HepG2 (cell line): ENCODE data around the gene PTH1R. TPM values are rescaled to one million over a fixed set of nuclear protein-coding genes. Genes with fewer than 3 reads are reported as not detected.

Experiments used
- ATAC-seq: fragments of 200-7000 bp; cut with Tn5 transposase; 3 replicates; pipeline ENCODE4 v1.9.1; 2020; ENCODE audit warnings: mild to moderate bottlenecking, moderate library complexity
- BruUV-seq: library from RNA; stranded (reverse); fragments of 400-500 nt; replicated peaks from 2 replicates; lab custom pipeline; 2021; lab: Mats Ljungman, UMichigan
- CTCF ChIA-PET: fragments of 300-600 bp; formaldehyde crosslinking; extraction: SDS; loops from one replicate; lab custom pipeline; 2021; ENCODE audit warnings: low total read pairs, inconsistent platforms, low intra/inter-chr PET ratio; lab: Yijun Ruan, JAX
- POLR2A ChIA-PET: fragments of 350-600 bp; sonication (Branson Sonifier 250); formaldehyde crosslinking; loops from one replicate; lab custom pipeline; 2020; ENCODE audit warnings: antibody characterized with exemption, inconsistent platforms; lab: Yijun Ruan, JAX
- DNase-seq: peaks from one replicate; pipeline ENCODE4 v3.0.0-alpha.2; 2015; ENCODE audit warnings: low spot score
- FAIRE-seq: peaks from 3 replicates; lab custom pipeline; 2011; peaks lifted over from hg19 to GRCh38; lab: Jason Lieb, UNC
- H2AFZ ChIP-seq: one replicate; pipeline ENCODE4 v1.6.1; 2011; ENCODE audit warnings: low read length, inconsistent platforms
- H3K27ac ChIP-seq: fragments of 300-600 bp; 3 replicates; pipeline ENCODE4 v1.8.0; 2011; ENCODE audit warnings: mixed run types, mild to moderate bottlenecking, mixed read lengths, low read length, inconsistent platforms; ENCODE audit not compliant: insufficient read depth; ENCODE audit errors: extremely low read length
- H3K27me3 ChIP-seq, 2 experiments: fragments of 200-600 bp in 1 of 2; 2 replicates in 1 of 2; 3 replicates in 1 of 2; pipeline versions ENCODE4 v1.6.0 to v1.8.0; 2011; ENCODE audit warnings: low read length in 2 of 2, mild to moderate bottlenecking in 2 of 2, moderate library complexity in 2 of 2, inconsistent platforms in 1 of 2; ENCODE audit not compliant: insufficient read depth in 2 of 2, control insufficient read depth in 1 of 2
- H3K36me3 ChIP-seq, 2 experiments: fragments of 200-600 bp in 1 of 2; replicated peaks in 1 of 2; 2 replicates in 1 of 2; 3 replicates in 1 of 2; pipeline versions ENCODE4 v1.5.1 to v1.8.0; 2011; ENCODE audit warnings: low read length in 2 of 2, inconsistent platforms in 1 of 2; ENCODE audit not compliant: insufficient read depth in 2 of 2, control insufficient read depth in 1 of 2
- H3K4me1 ChIP-seq: 2 replicates; pipeline ENCODE4 v1.5.1; 2012; ENCODE audit warnings: low read length, inconsistent platforms; ENCODE audit not compliant: insufficient read depth
- H3K4me2 ChIP-seq: 2 replicates; pipeline ENCODE4 v1.6.0; 2011; ENCODE audit warnings: low read depth, low read length, inconsistent platforms
- H3K4me3 ChIP-seq, 3 experiments: fragments of 200-600 bp in 1 of 3; sonication (generic), shearing (Covaris generic) in 1 of 3; replicated peaks in 1 of 3; 2 replicates each; pipeline ENCODE4 v1.5.1; 2011 to 2016; ENCODE audit warnings: low read length in 3 of 3, inconsistent platforms in 2 of 3, low read depth in 2 of 3, mild to moderate bottlenecking in 2 of 3, control low read depth in 1 of 3, mixed read lengths in 1 of 3; ENCODE audit not compliant: insufficient read depth in 1 of 3
- H3K79me2 ChIP-seq: one replicate; pipeline ENCODE4 v1.6.1; 2011; ENCODE audit warnings: low read length, inconsistent platforms; ENCODE audit not compliant: insufficient read depth
- H3K9ac ChIP-seq: 2 replicates; pipeline ENCODE4 v1.6.0; 2011; ENCODE audit warnings: mild to moderate bottlenecking, low read depth, low read length, inconsistent platforms; ENCODE audit not compliant: insufficient read depth
- H3K9me3 ChIP-seq: 2 replicates; pipeline ENCODE4 v1.5.1; 2012; ENCODE audit warnings: mild to moderate bottlenecking, low read length
- H4K20me1 ChIP-seq: 2 replicates; pipeline ENCODE4 v1.6.0; 2011; ENCODE audit warnings: inconsistent platforms, mild to moderate bottlenecking, low read length, moderate library complexity; ENCODE audit not compliant: insufficient read depth
- ASH2L ChIP-seq: fragments of 300-600, 200-600 bp; sonication (generic); IDR thresholded peaks from 2 replicates; pipeline ENCODE4 v1.7.0; 2017; ENCODE audit warnings: low read depth, mild to moderate bottlenecking, moderate library complexity, mixed read lengths, low read length; ENCODE audit not compliant: insufficient read length
- HNF4A ChIP-seq: sonication (generic); formaldehyde crosslinking; IDR thresholded peaks from 2 replicates; pipeline ENCODE4 v1.4.0; 2020; ENCODE audit warnings: missing genetic modification reagents
- TOE1 ChIP-seq: sonication (generic); formaldehyde crosslinking; IDR thresholded peaks from 2 replicates; pipeline ENCODE4 v1.4.0; 2020; ENCODE audit warnings: mild to moderate bottlenecking, missing genetic modification reagents
- WGBS: methylation state at CpG from one replicate; pipeline ENCODE4 v1.1.6; 2017; ENCODE audit warnings: low lambda C conversion rate; 5-methylcytosine and 5-hydroxymethylcytosine counted together
- in situ Hi-C: cut with HindIII; loops from 2 replicates; pipeline ENCODE4 v1.10.0; 2017; ENCODE audit warnings: low pct_unique_long_range_greater_than_20kb; ENCODE audit not compliant: extremely low pct_ligation_motif_present
- intact Hi-C: fragments of 100-400 bp; cut with micrococcal nuclease; formaldehyde crosslinking; loops from one replicate; pipeline ENCODE4 v1.10.0; 2022; ENCODE audit not compliant: unreplicated experiment
- polyA plus RNA-seq, 8 experiments: library from polyadenylated mRNA; depleted of rRNA in 3 of 8; stranded (reverse) in 7 of 8; unstranded in 1 of 8; fragments of >200 nt; fragmentation: Illumina TruSeq in 4 of 8; extraction: Trizol in 4 of 8; gene quantifications; 2 replicates each; pipeline versions ENCODE4 v1.2.1 to v1.2.3, GENCODE V29; 2011 to 2016; ENCODE audit warnings: low read depth in 4 of 8, missing spikeins in 1 of 8, mixed read lengths in 1 of 8; ENCODE audit not compliant: insufficient read depth in 1 of 8
- total RNA-seq, 5 experiments: library from RNA; depleted of rRNA; stranded (reverse); fragments of >200 nt; fragmentation: Illumina TruSeq; extraction: Trizol; gene quantifications; 2 replicates each; pipeline ENCODE4 v1.2.3, GENCODE V29; 2016; ENCODE audit warnings: low read depth in 1 of 5
- TF ChIP-seq, protein P1 (sequence below): sonication (generic); formaldehyde crosslinking; IDR thresholded peaks from 2 replicates; pipeline ENCODE4 v1.8.0; 2023; ENCODE audit warnings: mild to moderate bottlenecking, missing genetic modification reagents
- TF ChIP-seq, protein P2 (sequence below): sonication (generic); formaldehyde crosslinking; IDR thresholded peaks from 2 replicates; pipeline ENCODE4 v1.4.0; 2020; ENCODE audit warnings: missing genetic modification reagents
- TF ChIP-seq, protein P3 (sequence below): sonication (generic); formaldehyde crosslinking; conservative IDR thresholded peaks from 2 replicates; pipeline ENCODE4 v1.4.0; 2020; ENCODE audit warnings: mild to moderate bottlenecking, missing genetic modification reagents, moderate library complexity

PTH1R gene
- total and polyA plus RNA-seq, 2 of the 13 experiments (the other 11 are each of a cell fraction or from before 2014, with no cell fraction given) = not detected

DNA sequence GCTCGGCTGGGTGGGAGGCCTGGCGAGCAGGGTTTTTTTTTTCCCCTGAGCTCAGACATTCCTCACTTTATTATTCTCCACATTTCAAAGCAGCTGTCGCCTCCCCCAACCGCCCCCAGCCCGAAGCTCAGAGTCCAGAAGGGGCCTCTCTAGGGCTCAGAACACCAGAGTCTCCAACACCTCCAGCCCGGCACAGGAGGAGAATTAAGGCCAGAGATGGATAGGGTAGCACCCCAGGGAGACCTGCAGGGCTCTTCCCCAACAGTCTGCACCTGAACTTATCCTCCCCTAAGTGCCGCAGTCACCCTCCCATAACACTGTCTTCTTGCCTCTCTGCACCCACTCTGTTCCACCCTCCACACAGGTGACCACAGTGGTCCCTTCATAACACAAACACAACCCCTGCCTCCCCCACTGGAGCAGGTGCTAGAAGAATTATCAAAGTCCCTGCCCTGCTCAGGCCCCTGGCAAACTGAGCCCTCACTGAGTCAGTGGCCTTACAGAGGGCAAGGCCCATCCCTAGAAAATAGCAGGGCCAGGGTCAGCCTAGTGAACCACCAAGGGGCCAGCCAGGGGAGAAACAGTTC is 28.4 kb upstream of the PTH1R start:
- H3K9ac ChIP-seq = peak overlapping the region; percentile 40; the same call in 1 of the 2 replicates
- H3K79me2 ChIP-seq = no peaks in the 10 kb centered on the region
- BruUV-seq = no TSS peak
- in situ Hi-C loops (no loop called here), intact Hi-C loops (no loop called here)
- FAIRE-seq = no peak
- H3K9me3 ChIP-seq = no peaks in the 10 kb centered on the region
- ChIA-PET POLR2A (interaction anchor here (0.8 kb wide), 1 partner anchor 128 kb away, joined by 3 read pairs; no protein-coding TSS in a partner anchor), CTCF (no interaction called here)
- 9% methylated on average over 7 of the region's 7 CpGs for WGBS
- no peaks in the 10 kb centered on the region for H4K20me1 ChIP-seq
- H3K4me1 ChIP-seq = peaks cover 17% of the 10 kb centered on the region
- H2AFZ ChIP-seq = no peak overlapping the region
- 0 out of 6 replicates have a peak overlapping the region, but pooled peaks of 1 of the 3 experiments have one; percentile 15 for H3K4me3 ChIP-seq
- peaks cover 0 to 8% of the 10 kb centered on the region in 2 experiments; a peak in 2 of 5 replicates for H3K27me3 ChIP-seq
- no peaks in the 10 kb centered on the region for H3K36me3 ChIP-seq
- ATAC-seq = peak; percentile 18; the same call in 2 of the 3 replicates
- H3K4me2 ChIP-seq = peak overlapping the region; percentile 55; the same call in 1 of the 2 replicates
- H3K27ac ChIP-seq = no peak overlapping the region
- no peak for DNase-seq
- no peak for TF ChIP-seq TOE1 (CRISPR knock-in tag)
- TF ChIP-seq, protein P1, sequence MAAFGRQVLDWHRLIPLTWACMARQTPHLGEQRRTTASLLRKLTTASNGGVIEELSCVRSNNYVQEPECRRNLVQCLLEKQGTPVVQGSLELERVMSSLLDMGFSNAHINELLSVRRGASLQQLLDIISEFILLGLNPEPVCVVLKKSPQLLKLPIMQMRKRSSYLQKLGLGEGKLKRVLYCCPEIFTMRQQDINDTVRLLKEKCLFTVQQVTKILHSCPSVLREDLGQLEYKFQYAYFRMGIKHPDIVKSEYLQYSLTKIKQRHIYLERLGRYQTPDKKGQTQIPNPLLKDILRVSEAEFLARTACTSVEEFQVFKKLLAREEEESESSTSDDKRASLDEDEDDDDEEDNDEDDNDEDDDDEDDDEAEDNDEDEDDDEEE (CRISPR knock-in tag) = no peak
- peak; percentile 27; the same call in 1 of the 2 replicates for TF ChIP-seq HNF4A (CRISPR knock-in tag)
- TF ChIP-seq, protein P2, sequence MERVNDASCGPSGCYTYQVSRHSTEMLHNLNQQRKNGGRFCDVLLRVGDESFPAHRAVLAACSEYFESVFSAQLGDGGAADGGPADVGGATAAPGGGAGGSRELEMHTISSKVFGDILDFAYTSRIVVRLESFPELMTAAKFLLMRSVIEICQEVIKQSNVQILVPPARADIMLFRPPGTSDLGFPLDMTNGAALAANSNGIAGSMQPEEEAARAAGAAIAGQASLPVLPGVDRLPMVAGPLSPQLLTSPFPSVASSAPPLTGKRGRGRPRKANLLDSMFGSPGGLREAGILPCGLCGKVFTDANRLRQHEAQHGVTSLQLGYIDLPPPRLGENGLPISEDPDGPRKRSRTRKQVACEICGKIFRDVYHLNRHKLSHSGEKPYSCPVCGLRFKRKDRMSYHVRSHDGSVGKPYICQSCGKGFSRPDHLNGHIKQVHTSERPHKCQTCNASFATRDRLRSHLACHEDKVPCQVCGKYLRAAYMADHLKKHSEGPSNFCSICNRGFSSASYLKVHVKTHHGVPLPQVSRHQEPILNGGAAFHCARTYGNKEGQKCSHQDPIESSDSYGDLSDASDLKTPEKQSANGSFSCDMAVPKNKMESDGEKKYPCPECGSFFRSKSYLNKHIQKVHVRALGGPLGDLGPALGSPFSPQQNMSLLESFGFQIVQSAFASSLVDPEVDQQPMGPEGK (CRISPR knock-in tag) = peak; percentile 55; the same call in 1 of the 2 replicates
- TF ChIP-seq, protein P3, sequence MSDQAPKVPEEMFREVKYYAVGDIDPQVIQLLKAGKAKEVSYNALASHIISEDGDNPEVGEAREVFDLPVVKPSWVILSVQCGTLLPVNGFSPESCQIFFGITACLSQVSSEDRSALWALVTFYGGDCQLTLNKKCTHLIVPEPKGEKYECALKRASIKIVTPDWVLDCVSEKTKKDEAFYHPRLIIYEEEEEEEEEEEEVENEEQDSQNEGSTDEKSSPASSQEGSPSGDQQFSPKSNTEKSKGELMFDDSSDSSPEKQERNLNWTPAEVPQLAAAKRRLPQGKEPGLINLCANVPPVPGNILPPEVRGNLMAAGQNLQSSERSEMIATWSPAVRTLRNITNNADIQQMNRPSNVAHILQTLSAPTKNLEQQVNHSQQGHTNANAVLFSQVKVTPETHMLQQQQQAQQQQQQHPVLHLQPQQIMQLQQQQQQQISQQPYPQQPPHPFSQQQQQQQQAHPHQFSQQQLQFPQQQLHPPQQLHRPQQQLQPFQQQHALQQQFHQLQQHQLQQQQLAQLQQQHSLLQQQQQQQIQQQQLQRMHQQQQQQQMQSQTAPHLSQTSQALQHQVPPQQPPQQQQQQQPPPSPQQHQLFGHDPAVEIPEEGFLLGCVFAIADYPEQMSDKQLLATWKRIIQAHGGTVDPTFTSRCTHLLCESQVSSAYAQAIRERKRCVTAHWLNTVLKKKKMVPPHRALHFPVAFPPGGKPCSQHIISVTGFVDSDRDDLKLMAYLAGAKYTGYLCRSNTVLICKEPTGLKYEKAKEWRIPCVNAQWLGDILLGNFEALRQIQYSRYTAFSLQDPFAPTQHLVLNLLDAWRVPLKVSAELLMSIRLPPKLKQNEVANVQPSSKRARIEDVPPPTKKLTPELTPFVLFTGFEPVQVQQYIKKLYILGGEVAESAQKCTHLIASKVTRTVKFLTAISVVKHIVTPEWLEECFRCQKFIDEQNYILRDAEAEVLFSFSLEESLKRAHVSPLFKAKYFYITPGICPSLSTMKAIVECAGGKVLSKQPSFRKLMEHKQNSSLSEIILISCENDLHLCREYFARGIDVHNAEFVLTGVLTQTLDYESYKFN (CRISPR knock-in tag) = 0 out of 2 replicates have a peak, but pooled peaks have one; percentile 20
- peak; percentile 34 for TF ChIP-seq ASH2L
